Immature natural killer cell (primary cell): ENCODE data around the gene TMEM171. TPM values are rescaled to one million over a fixed set of nuclear protein-coding genes. Genes with fewer than 3 reads are reported as not detected.

Source experiments
- DNase-seq, 3 donors: peaks; one replicate each; pipeline ENCODE4 v3.0.0; 2022; ENCODE audit warnings: mixed read lengths in 1 of 3
- H3K27ac Mint-ChIP-seq, 6 donors: one replicate each; pipeline ENCODE4 v1.8.0; 2020; ENCODE audit warnings: mixed read lengths in 6 of 6, mild to moderate bottlenecking in 5 of 6, inconsistent platforms in 4 of 6, moderate library complexity in 3 of 6
- H3K27me3 Mint-ChIP-seq, 3 donors: one replicate each; pipeline ENCODE4 v1.8.0; 2020 to 2021; ENCODE audit warnings: low read depth in 3 of 3, mild to moderate bottlenecking in 3 of 3, mixed read lengths in 3 of 3, moderate library complexity in 3 of 3, inconsistent platforms in 1 of 3
- H3K36me3 Mint-ChIP-seq, 3 donors: one replicate each; pipeline ENCODE4 v1.8.0; 2020; ENCODE audit warnings: mixed read lengths in 3 of 3, inconsistent platforms in 2 of 3, mild to moderate bottlenecking in 2 of 3
- H3K4me1 Mint-ChIP-seq, 2 donors: one replicate each; pipeline ENCODE4 v1.8.0; 2020; ENCODE audit warnings: inconsistent platforms in 2 of 2, mild to moderate bottlenecking in 2 of 2, mixed read lengths in 2 of 2, moderate library complexity in 1 of 2
- H3K4me3 Mint-ChIP-seq, 5 donors: one replicate each; pipeline ENCODE4 v1.8.0; 2020; ENCODE audit warnings: mild to moderate bottlenecking in 5 of 5, mixed read lengths in 5 of 5, inconsistent platforms in 3 of 5, moderate library complexity in 3 of 5
- H3K9me3 Mint-ChIP-seq, 6 donors: one replicate each; pipeline ENCODE4 v1.8.0; 2020; ENCODE audit warnings: mild to moderate bottlenecking in 6 of 6, mixed read lengths in 6 of 6, inconsistent platforms in 4 of 6, moderate library complexity in 3 of 6
- polyA plus RNA-seq, 3 donors: library from polyadenylated mRNA; unstranded; fragments of 300-500 nt; fragmentation: Illumina TruSeq; gene quantifications; one replicate each; pipeline ENCODE4 v1.2.3, GENCODE V29; 2021

The TMEM171 gene
- polyA plus RNA-seq, 3 donors from 2014 or later, result 3.5 TPM; not detected in 1

GRCh38 chr5:73172951-73173350 lies 52.6 kb downstream of the TMEM171 start, which contains the start of gene TMEM174:
Gene TMEM174 (plus strand): TSS chr5:73173193. CDS start chr5:73173244, 51 bp downstream.
- Mint-ChIP-seq H3K4me1 (no peaks in the 10 kb centered on the region), H3K27me3 (peaks cover 10 to 20% (median 12%) of the 10 kb centered on the region in 3 donors), H3K27ac (no peak within 1 kb of the TSS), H3K36me3 (no peaks in the 10 kb centered on the region), H3K4me3 (no peak within 1 kb of the TSS), H3K9me3 (peaks cover 0 to 1% (median 0%) of the 10 kb centered on the region in 6 donors)
- no peak for DNase-seq

- H3K36me3 Mint-ChIP-seq, result no peaks in the 10 kb centered on the region
- no peaks in the 10 kb centered on the region for H3K9me3 Mint-ChIP-seq
- peaks cover 10 to 20% (median 10%) of the 10 kb centered on the region in 3 donors for H3K27me3 Mint-ChIP-seq
- no peaks in the 10 kb centered on the region for H3K4me1 Mint-ChIP-seq
- H3K4me3 Mint-ChIP-seq, result no peak overlapping the region
- no peak for DNase-seq
- no peak overlapping the region for H3K27ac Mint-ChIP-seq
Observed at GRCh38 chr5:73174100-73174815, 53.9 kb downstream of the TMEM171 start.

- peaks cover 11 to 27% (median 13%) of the 10 kb centered on the region in 3 donors for H3K27me3 Mint-ChIP-seq
- DNase-seq, result no peak
- H3K4me1 Mint-ChIP-seq, result no peaks in the 10 kb centered on the region
- H3K4me3 Mint-ChIP-seq, result no peak overlapping the region
- no peak overlapping the region for H3K27ac Mint-ChIP-seq
- no peaks in the 10 kb centered on the region for H3K9me3 Mint-ChIP-seq
- no peaks in the 10 kb centered on the region for H3K36me3 Mint-ChIP-seq
Observed at GRCh38 chr5:73176250-73176649, 55.9 kb downstream of the TMEM171 start.

- Mint-ChIP-seq H3K27ac (no peak overlapping the region), H3K4me1 (no peaks in the 10 kb centered on the region), H3K9me3 (no peaks in the 10 kb centered on the region), H3K4me3 (no peak overlapping the region), H3K36me3 (no peaks in the 10 kb centered on the region), H3K27me3 (peaks cover 8 to 27% (median 14%) of the 10 kb centered on the region in 3 donors)
- no peak for DNase-seq
Observed at GRCh38 chr5:73178265-73178664, 57.9 kb downstream of the TMEM171 start.

- Mint-ChIP-seq H3K36me3 (peaks cover 0 to 4% (median 4%) of the 10 kb centered on the region in 3 donors), H3K9me3 (peaks cover 0 to 5% (median 3%) of the 10 kb centered on the region in 6 donors), H3K27me3 (peaks cover 6 to 30% (median 12%) of the 10 kb centered on the region in 3 donors), H3K27ac (no peak overlapping the region), H3K4me3 (no peak overlapping the region), H3K4me1 (no peaks in the 10 kb centered on the region)
- DNase-seq, result no peak
Observed at GRCh38 chr5:73179730-73180129, 59.4 kb downstream of the TMEM171 start.

- Mint-ChIP-seq H3K4me1 (no peaks in the 10 kb centered on the region), H3K36me3 (peaks cover 0 to 4% (median 4%) of the 10 kb centered on the region in 3 donors), H3K4me3 (no peak overlapping the region), H3K27me3 (peaks cover 4 to 32% (median 12%) of the 10 kb centered on the region in 3 donors), H3K9me3 (peaks cover 0 to 5% (median 3%) of the 10 kb centered on the region in 6 donors), H3K27ac (no peak overlapping the region)
- no peak for DNase-seq
Observed at GRCh38 chr5:73180566-73180965, 60.2 kb downstream of the TMEM171 start.

Other genes with a start within 250 kb of the TMEM171 start
- gene FCHO2, start 164.5 kb upstream of the TMEM171 start, polyA plus RNA-seq, result 1 to 10 TPM; 2.6 to 5.8 (median 3.4) TPM
- gene TMEM174, start 52.6 kb downstream of the TMEM171 start, polyA plus RNA-seq, result not detected